SK-N-SH treated with all-trans-retinoic acid at 6 μM for 48 hours (cell line): ENCODE data around the gene GSE1.

Source experiments
- ATAC-seq: fragments of 200-7000 bp; cut with Tn5 transposase; 3 replicates; pipeline ENCODE4 v1.9.1; 2020; ENCODE audit warnings: mild to moderate bottlenecking, moderate library complexity
- ARNTL ChIP-seq: fragments of 450-650 bp; formaldehyde crosslinking; IDR thresholded peaks from 2 replicates; pipeline ENCODE4 v1.5.0; 2020; ENCODE audit warnings: low read depth, mild to moderate bottlenecking, moderate library complexity, borderline replicate concordance
- BACH2 ChIP-seq: fragments of 250-450 bp; sonication (Bioruptor Pico); IDR thresholded peaks from 2 replicates; pipeline ENCODE4 v1.9.0; 2021; ENCODE audit warnings: mild to moderate bottlenecking, borderline replicate concordance
- CSDC2 ChIP-seq: fragments of 250-450 bp; sonication (Bioruptor Pico); IDR thresholded peaks from 2 replicates; pipeline ENCODE4 v1.5.0; 2020; ENCODE audit warnings: mild to moderate bottlenecking, moderate library complexity
- CSRNP3 ChIP-seq: fragments of 250-450 bp; sonication (Bioruptor Pico); IDR thresholded peaks from 2 replicates; pipeline ENCODE4 v1.5.1; 2021; ENCODE audit warnings: mild to moderate bottlenecking, moderate library complexity
- ESRRG ChIP-seq: fragments of 250-450 bp; sonication (Bioruptor Pico); IDR thresholded peaks from 2 replicates; pipeline ENCODE4 v1.6.1; 2021; ENCODE audit warnings: mild to moderate bottlenecking
- GLIS3 ChIP-seq: fragments of 250-450 bp; sonication (Bioruptor Pico); IDR thresholded peaks from 2 replicates; pipeline ENCODE4 v1.5.0; 2020; ENCODE audit warnings: mild to moderate bottlenecking, moderate library complexity
- ISL1 ChIP-seq: fragments of 250-450 bp; sonication (Bioruptor Pico); IDR thresholded peaks from 2 replicates; pipeline ENCODE4 v2.1.2; 2022; ENCODE audit warnings: mild to moderate bottlenecking, moderate library complexity
- OSR1 ChIP-seq: fragments of 250-450 bp; sonication (Bioruptor Pico); IDR thresholded peaks from 2 replicates; pipeline ENCODE4 v1.8.0; 2022; ENCODE audit warnings: moderate library complexity, mild to moderate bottlenecking, inconsistent platforms
- PATZ1 ChIP-seq: fragments of 250-450 bp; sonication (Bioruptor Pico); IDR thresholded peaks from 2 replicates; pipeline ENCODE4 v1.8.0; 2020; ENCODE audit warnings: mild to moderate bottlenecking, moderate library complexity, borderline replicate concordance
- PPARA ChIP-seq: fragments of 250-450 bp; sonication (Bioruptor Pico); IDR thresholded peaks from 2 replicates; pipeline ENCODE4 v1.5.0; 2020; ENCODE audit warnings: mild to moderate bottlenecking, borderline replicate concordance
- RARB ChIP-seq: fragments of 250-450 bp; sonication (Bioruptor Pico); IDR thresholded peaks from 2 replicates; pipeline ENCODE4 v1.8.0; 2021; ENCODE audit warnings: mild to moderate bottlenecking, moderate library complexity
- SNAI2 ChIP-seq: fragments of 250-450 bp; sonication (Bioruptor Pico); IDR thresholded peaks from 2 replicates; pipeline ENCODE4 v1.5.0; 2020; ENCODE audit warnings: mild to moderate bottlenecking, moderate library complexity
- TCF4 ChIP-seq: fragments of 250-450 bp; sonication (Bioruptor Pico); IDR thresholded peaks from 2 replicates; pipeline ENCODE4 v1.8.0; 2021; ENCODE audit warnings: mild to moderate bottlenecking, moderate library complexity, borderline replicate concordance
- TOX ChIP-seq: fragments of 250-450 bp; sonication (Bioruptor Pico); IDR thresholded peaks from 2 replicates; pipeline ENCODE4 v1.8.0; 2021; ENCODE audit warnings: mild to moderate bottlenecking, moderate library complexity, borderline replicate concordance
- TSHZ2 ChIP-seq: fragments of 250-450 bp; sonication (Bioruptor Pico); IDR thresholded peaks from 2 replicates; pipeline ENCODE4 v1.5.0; 2020; ENCODE audit warnings: mild to moderate bottlenecking, moderate library complexity
- ZC3H10 ChIP-seq: fragments of 250-450 bp; sonication (Bioruptor Pico); IDR thresholded peaks from 2 replicates; pipeline ENCODE4 v1.5.1; 2021; ENCODE audit warnings: mild to moderate bottlenecking, moderate library complexity
- ZFP3 ChIP-seq: fragments of 250-450 bp; sonication (Bioruptor Pico); IDR thresholded peaks from 2 replicates; pipeline ENCODE4 v1.5.0; 2020; ENCODE audit warnings: mild to moderate bottlenecking, moderate library complexity
- ZFP30 ChIP-seq: fragments of 450-650 bp; formaldehyde crosslinking; IDR thresholded peaks from 2 replicates; pipeline ENCODE4 v1.5.0; 2022; ENCODE audit warnings: mild to moderate bottlenecking, moderate library complexity
- ZNF565 ChIP-seq: fragments of 450-650 bp; formaldehyde crosslinking; conservative IDR thresholded peaks from 2 replicates; pipeline ENCODE4 v1.5.0; 2020; ENCODE audit warnings: low read depth, mild to moderate bottlenecking, moderate library complexity
- ZNF70 ChIP-seq: fragments of 450-650 bp; formaldehyde crosslinking; IDR thresholded peaks from 2 replicates; pipeline ENCODE4 v1.5.0; 2020; ENCODE audit warnings: mild to moderate bottlenecking, moderate library complexity
- ZNF8 ChIP-seq: fragments of 450-650 bp; formaldehyde crosslinking; IDR thresholded peaks from 2 replicates; pipeline ENCODE4 v1.5.0; 2020; ENCODE audit warnings: mild to moderate bottlenecking, moderate library complexity

GSE1 gene

GRCh38 chr16:85593494-85594221, 19.5 kb upstream of the GSE1 start:
- ATAC-seq: no peak; the same call in 2 of the 3 replicates
- TF ChIP-seq TCF4 (no peak), ISL1 (CRISPR knock-in tag) (no peak), PATZ1 (CRISPR knock-in tag) (no peak), ZFP3 (no peak), ZNF70 (no peak), ESRRG (CRISPR knock-in tag) (no peak), BACH2 (CRISPR knock-in tag) (no peak), ZNF8 (CRISPR knock-in tag) (no peak), ZFP30 (CRISPR knock-in tag) (no peak), ARNTL (CRISPR knock-in tag) (no peak), CSDC2 (CRISPR knock-in tag) (no peak)
- TF ChIP-seq, all 23 proteins: peak for 0

GRCh38 chr16:85594273-85594977, 18.7 kb upstream of the GSE1 start:
- no peak for ATAC-seq
- TF ChIP-seq ZNF8 (CRISPR knock-in tag) (no peak), CSRNP3 (CRISPR knock-in tag) (no peak), TOX (CRISPR knock-in tag) (no peak), TSHZ2 (CRISPR knock-in tag) (no peak), ZNF70 (no peak), RARB (CRISPR knock-in tag) (no peak), ZNF565 (CRISPR knock-in tag) (no peak), ZFP3 (no peak), ISL1 (CRISPR knock-in tag) (no peak), SNAI2 (CRISPR knock-in tag) (no peak), TCF4 (no peak), ZC3H10 (CRISPR knock-in tag) (no peak), CSDC2 (CRISPR knock-in tag) (no peak), PPARA (CRISPR knock-in tag) (no peak)

GRCh38 chr16:85594978-85595661, 18.0 kb upstream of the GSE1 start:
- no peak for ATAC-seq
- TF ChIP-seq ZNF565 (CRISPR knock-in tag) (no peak), ESRRG (CRISPR knock-in tag) (no peak), ZNF8 (CRISPR knock-in tag) (no peak), OSR1 (no peak), GLIS3 (CRISPR knock-in tag) (no peak), PPARA (CRISPR knock-in tag) (no peak), ZFP3 (no peak), TCF4 (no peak), ARNTL (CRISPR knock-in tag) (no peak), CSRNP3 (CRISPR knock-in tag) (no peak), ISL1 (CRISPR knock-in tag) (no peak)
